ENCODE results near the gene P3H2.

- TF ChIP-seq CTCF (IDR thresholded peaks at IDR 0.05) (no peak), ZFX (IDR thresholded peaks at IDR 0.05; ENCODE audit: borderline replicate concordance) (no peak)
These were observed 212.9 kb downstream of the P3H2 start for GRCh38 chr3:189907803-189908202.

All from 22Rv1 (cell line).